ENCODE data around the gene IL16. TPM values are rescaled to one million over a fixed set of nuclear protein-coding genes. Genes with fewer than 3 reads are reported as not detected.

The IL16 gene
- polyA plus RNA-seq, 1 experiment: 0.01 TPM

- no peaks in the 10 kb centered on the region for H3K36me3 ChIP-seq (ENCODE audit: control insufficient read depth, insufficient read depth, low read length)
- H3K4me3 ChIP-seq (ENCODE audit: low read depth, low read length): no peak overlapping the region
- CTCF ChIA-PET: interaction anchor here (1.4 kb wide), 1 partner anchor 32 kb away, joined by 3 read pairs; no protein-coding TSS in a partner anchor
- POLR2A ChIA-PET: no interaction called here
- H3K27me3 ChIP-seq (ENCODE audit: control insufficient read depth, insufficient read depth, low read length): no peaks in the 10 kb centered on the region; the same call in none of the 2 replicates
- TF ChIP-seq CTCF (IDR thresholded peaks at IDR 0.05; ENCODE audit: insufficient read depth, low read depth, low read length): no peak
- no peak for DNase-seq (ENCODE audit: low read depth)
These were observed 101.2 kb downstream of the IL16 start for GRCh38 chr15:81297603-81298575.

DNA sequence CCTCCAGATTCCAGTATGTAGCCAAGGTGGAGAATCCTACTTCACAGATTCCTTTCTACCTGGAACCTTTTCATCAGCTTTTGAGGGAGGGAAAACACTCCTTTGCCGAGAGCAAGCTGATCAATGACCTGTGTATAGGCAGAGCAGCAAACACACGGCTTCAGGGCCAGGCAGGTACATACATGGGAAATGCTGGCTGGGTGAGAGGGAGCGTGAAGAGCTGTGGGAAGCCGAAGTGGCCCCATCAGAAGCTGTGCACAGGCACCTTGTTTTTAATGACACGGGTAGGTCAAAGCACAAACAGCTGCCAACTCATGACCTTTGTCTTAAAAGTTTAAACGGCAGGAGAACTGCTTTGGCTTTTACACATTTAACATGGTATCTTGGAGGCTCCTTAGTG lies 101.9 kb downstream of the IL16 start:
- TF ChIP-seq CTCF (IDR thresholded peaks at IDR 0.05; ENCODE audit: insufficient read depth, low read depth, low read length): no peak

GRCh38 chr15:81299156-81299555 lies 102.5 kb downstream of the IL16 start:
- TF ChIP-seq CTCF (IDR thresholded peaks at IDR 0.05; ENCODE audit: insufficient read depth, low read depth, low read length): no peak
- ChIA-PET CTCF (interaction anchor here (1.4 to 1.6 kb wide), 2 partner anchors 27 to 33 kb away, joined by 3 to 4 read pairs; no protein-coding TSS in a partner anchor), POLR2A (no interaction called here)
- Histone ChIP-seq H3K36me3 (ENCODE audit: control insufficient read depth, insufficient read depth, low read length) (no peaks in the 10 kb centered on the region), H3K27me3 (ENCODE audit: control insufficient read depth, insufficient read depth, low read length) (no peaks in the 10 kb centered on the region; the same call in none of the 2 replicates), H3K4me3 (ENCODE audit: low read depth, low read length) (no peak overlapping the region)
- DNase-seq (ENCODE audit: low read depth): no peak

More for the DNA sequence above, 101.9 kb downstream of the IL16 start:
- POLR2A ChIA-PET: no interaction called here
- no peaks in the 10 kb centered on the region; the same call in none of the 2 replicates for H3K27me3 ChIP-seq (ENCODE audit: control insufficient read depth, insufficient read depth, low read length)
- CTCF ChIA-PET: interaction anchor here (1.4 to 1.6 kb wide), 2 partner anchors 28 to 32 kb away, joined by 3 to 4 read pairs; no protein-coding TSS in a partner anchor
- no peak overlapping the region for H3K4me3 ChIP-seq (ENCODE audit: low read depth, low read length)
- no peak for DNase-seq (ENCODE audit: low read depth)
- no peaks in the 10 kb centered on the region for H3K36me3 ChIP-seq (ENCODE audit: control insufficient read depth, insufficient read depth, low read length)

DNA sequence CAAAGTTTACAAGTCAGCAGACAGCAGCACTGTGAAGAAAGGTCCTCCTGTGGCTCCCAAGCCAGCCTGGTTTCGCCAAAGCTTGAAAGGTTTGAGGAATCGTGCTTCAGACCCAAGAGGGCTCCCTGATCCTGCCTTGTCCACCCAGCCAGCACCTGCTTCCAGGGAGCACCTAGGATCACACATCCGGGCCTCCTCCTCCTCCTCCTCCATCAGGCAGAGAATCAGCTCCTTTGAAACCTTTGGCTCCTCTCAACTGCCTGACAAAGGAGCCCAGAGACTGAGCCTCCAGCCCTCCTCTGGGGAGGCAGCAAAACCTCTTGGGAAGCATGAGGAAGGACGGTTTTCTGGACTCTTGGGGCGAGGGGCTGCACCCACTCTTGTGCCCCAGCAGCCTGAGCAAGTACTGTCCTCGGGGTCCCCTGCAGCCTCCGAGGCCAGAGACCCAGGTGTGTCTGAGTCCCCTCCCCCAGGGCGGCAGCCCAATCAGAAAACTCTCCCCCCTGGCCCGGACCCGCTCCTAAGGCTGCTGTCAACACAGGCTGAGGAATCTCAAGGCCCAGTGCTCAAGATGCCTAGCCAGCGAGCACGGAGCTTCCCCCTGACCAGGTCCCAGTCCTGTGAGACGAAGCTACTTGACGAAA lies 103.1 kb downstream of the IL16 start:
- no peaks in the 10 kb centered on the region for H3K36me3 ChIP-seq (ENCODE audit: control insufficient read depth, insufficient read depth, low read length)
- no peaks in the 10 kb centered on the region; the same call in none of the 2 replicates for H3K27me3 ChIP-seq (ENCODE audit: control insufficient read depth, insufficient read depth, low read length)
- TF ChIP-seq CTCF (IDR thresholded peaks at IDR 0.05; ENCODE audit: insufficient read depth, low read depth, low read length): no peak
- no peak overlapping the region for H3K4me3 ChIP-seq (ENCODE audit: low read depth, low read length)
- ChIA-PET POLR2A (no interaction called here), CTCF (interaction anchor here (1.4 to 1.6 kb wide), 2 partner anchors 27 to 33 kb away, joined by 3 to 4 read pairs; no protein-coding TSS in a partner anchor)
- no peak for DNase-seq (ENCODE audit: low read depth)

GRCh38 chr15:81301385-81301784 lies 104.7 kb downstream of the IL16 start:
- Histone ChIP-seq H3K36me3 (ENCODE audit: control insufficient read depth, insufficient read depth, low read length) (no peaks in the 10 kb centered on the region), H3K4me3 (ENCODE audit: low read depth, low read length) (no peak overlapping the region), H3K27me3 (ENCODE audit: control insufficient read depth, insufficient read depth, low read length) (no peaks in the 10 kb centered on the region; the same call in none of the 2 replicates)
- DNase-seq (ENCODE audit: low read depth): no peak
- CTCF ChIA-PET: interaction anchor here (0.6 to 1.3 kb wide), 6 partner anchors 14 to 99 kb away, joined by 3 to 6 read pairs (median 3); no protein-coding TSS in a partner anchor
- POLR2A ChIA-PET: interaction anchor here (0.6 kb wide), 1 partner anchor 156 kb away, joined by 4 read pairs; no protein-coding TSS in a partner anchor
- no peak for TF ChIP-seq CTCF (IDR thresholded peaks at IDR 0.05; ENCODE audit: insufficient read depth, low read depth, low read length)
